ENCODE data around the gene HSPA9. TPM values are rescaled to one million over a fixed set of nuclear protein-coding genes. Genes with fewer than 3 reads are reported as not detected.

Gene HSPA9
- total and polyA plus RNA-seq, 4 donors = 77.8 to 194 (median 147) TPM

DNA sequence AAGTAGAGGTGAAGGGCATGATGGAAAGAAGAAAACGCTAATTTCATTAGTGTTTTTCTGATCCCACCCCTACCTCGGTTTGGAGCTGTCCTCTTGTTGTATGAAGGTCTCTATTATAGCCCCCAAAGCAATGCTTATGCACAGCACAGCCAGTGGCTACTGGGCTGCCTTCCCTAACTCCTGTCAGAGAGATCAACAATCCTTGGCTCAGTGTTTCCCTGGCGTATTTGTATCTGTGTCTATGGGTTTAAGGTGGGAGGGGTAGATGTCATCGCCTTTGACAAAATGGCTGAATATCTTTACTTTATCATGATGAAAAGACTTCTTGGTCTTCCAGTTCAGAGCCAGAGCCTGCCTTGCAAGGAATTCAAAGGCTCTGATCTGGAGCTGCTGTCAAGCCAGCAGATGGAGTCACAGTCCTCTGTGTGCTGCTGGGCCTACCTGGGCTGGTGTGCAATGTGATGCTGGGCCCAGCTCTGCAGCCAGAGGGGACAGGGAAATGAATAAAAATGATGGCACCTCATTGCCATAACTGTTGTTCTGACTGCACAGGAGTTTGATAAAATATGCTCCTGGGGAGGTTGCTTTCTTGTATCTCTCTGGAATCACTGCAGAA lies 20.1 kb upstream of the HSPA9 start:
- H3K27ac ChIP-seq (ENCODE audit: low read depth in 1 of 2, low read length in 1 of 2) = no peak overlapping the region
- TF ChIP-seq, protein P1, sequence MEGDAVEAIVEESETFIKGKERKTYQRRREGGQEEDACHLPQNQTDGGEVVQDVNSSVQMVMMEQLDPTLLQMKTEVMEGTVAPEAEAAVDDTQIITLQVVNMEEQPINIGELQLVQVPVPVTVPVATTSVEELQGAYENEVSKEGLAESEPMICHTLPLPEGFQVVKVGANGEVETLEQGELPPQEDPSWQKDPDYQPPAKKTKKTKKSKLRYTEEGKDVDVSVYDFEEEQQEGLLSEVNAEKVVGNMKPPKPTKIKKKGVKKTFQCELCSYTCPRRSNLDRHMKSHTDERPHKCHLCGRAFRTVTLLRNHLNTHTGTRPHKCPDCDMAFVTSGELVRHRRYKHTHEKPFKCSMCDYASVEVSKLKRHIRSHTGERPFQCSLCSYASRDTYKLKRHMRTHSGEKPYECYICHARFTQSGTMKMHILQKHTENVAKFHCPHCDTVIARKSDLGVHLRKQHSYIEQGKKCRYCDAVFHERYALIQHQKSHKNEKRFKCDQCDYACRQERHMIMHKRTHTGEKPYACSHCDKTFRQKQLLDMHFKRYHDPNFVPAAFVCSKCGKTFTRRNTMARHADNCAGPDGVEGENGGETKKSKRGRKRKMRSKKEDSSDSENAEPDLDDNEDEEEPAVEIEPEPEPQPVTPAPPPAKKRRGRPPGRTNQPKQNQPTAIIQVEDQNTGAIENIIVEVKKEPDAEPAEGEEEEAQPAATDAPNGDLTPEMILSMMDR (IDR thresholded peaks at IDR 0.05; ENCODE audit: control extremely low read depth, extremely low read depth) = no peak
- H3K9me3 ChIP-seq (ENCODE audit: control insufficient read depth in 4 of 4, insufficient read depth in 3 of 4, low read length in 3 of 4) = no peaks in the 10 kb centered on the region
- DNase-seq = no peak
- no peak for ATAC-seq (ENCODE audit: insufficient read depth, low FRiP score)
- WGBS, 2 donors = 79 to 96% methylated on average over 4 of the region's 4 CpGs
- no peak overlapping the region for H3K4me3 ChIP-seq
- peaks cover 0 to 2% (median 0%) of the 10 kb centered on the region in 5 donors for H3K4me1 ChIP-seq (ENCODE audit: control insufficient read depth in 5 of 5, insufficient read depth in 5 of 5, low read length in 5 of 5)
- no peaks in the 10 kb centered on the region for H3K27me3 ChIP-seq (ENCODE audit: control insufficient read depth in 3 of 3, insufficient read depth in 3 of 3, low read length in 2 of 3)
- no peaks in the 10 kb centered on the region for H3K36me3 ChIP-seq (ENCODE audit: control insufficient read depth in 4 of 4, insufficient read depth in 4 of 4, low read length in 4 of 4)
- no peak overlapping the region for H3K9ac ChIP-seq (ENCODE audit: insufficient read depth in 1 of 2, low read length in 2 of 2)

GRCh38 chr5:138594305-138595058 lies 19.3 kb upstream of the HSPA9 start:
- no peaks in the 10 kb centered on the region for H3K27me3 ChIP-seq (ENCODE audit: control insufficient read depth in 3 of 3, insufficient read depth in 3 of 3, low read length in 2 of 3)
- no peak overlapping the region for H3K27ac ChIP-seq (ENCODE audit: low read depth in 1 of 2, low read length in 1 of 2)
- ATAC-seq (ENCODE audit: insufficient read depth, low FRiP score) (no peak), DNase-seq (no peak)
- no peaks in the 10 kb centered on the region for H3K9me3 ChIP-seq (ENCODE audit: control insufficient read depth in 4 of 4, insufficient read depth in 3 of 4, low read length in 3 of 4)
- H3K4me3 ChIP-seq = no peak overlapping the region
- TF ChIP-seq, protein P1 (IDR thresholded peaks at IDR 0.05; ENCODE audit: control extremely low read depth, extremely low read depth) = no peak
- peaks cover 0 to 2% (median 0%) of the 10 kb centered on the region in 5 donors for H3K4me1 ChIP-seq (ENCODE audit: control insufficient read depth in 5 of 5, insufficient read depth in 5 of 5, low read length in 5 of 5)
- no peaks in the 10 kb centered on the region for H3K36me3 ChIP-seq (ENCODE audit: control insufficient read depth in 4 of 4, insufficient read depth in 4 of 4, low read length in 4 of 4)
- WGBS, 2 donors = 95 to 98% methylated on average over 4 of the region's 4 CpGs
- H3K9ac ChIP-seq (ENCODE audit: insufficient read depth in 1 of 2, low read length in 2 of 2) = no peak overlapping the region

DNA sequence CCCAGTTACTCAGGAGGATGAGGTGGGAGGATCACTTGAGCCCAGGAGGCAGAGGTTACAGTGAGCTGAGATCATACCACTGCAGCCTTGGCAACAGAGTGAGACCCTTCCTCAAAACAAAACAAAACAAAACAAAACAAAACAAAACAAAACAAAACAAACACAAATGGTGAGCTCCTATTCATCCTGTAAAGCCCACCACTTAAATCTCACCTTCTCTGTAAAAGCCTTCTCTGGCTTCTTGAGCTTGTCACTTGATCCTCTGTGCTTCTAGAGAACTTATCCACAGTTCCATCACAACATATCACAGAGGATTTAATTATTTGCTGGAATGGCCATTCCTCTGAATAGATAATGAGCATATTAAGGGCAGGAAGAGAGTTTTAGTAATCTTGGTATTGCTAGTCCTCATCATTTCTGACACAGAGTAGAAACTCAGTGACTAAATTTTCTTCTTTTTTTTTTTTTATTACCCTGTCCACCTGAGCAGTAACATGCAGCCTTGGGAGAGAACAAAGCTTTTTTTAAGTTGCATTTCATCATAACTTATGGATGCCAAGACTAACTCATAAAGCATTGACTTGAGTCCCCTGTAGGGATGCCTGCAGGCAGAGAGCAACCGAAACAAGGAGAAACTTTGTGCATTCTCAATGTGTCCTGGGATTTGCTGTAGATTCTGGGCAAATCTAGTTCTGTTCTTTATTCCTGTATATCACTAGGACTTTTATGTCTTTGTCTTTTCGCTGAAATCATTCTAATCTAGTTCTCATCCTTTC lies 13.0 kb upstream of the HSPA9 start:
- H3K4me3 ChIP-seq = no peak overlapping the region
- no peak overlapping the region for H3K27ac ChIP-seq (ENCODE audit: low read depth in 1 of 2, low read length in 1 of 2)
- DNase-seq (no peak), ATAC-seq (ENCODE audit: insufficient read depth, low FRiP score) (no peak)
- TF ChIP-seq, protein P1 (IDR thresholded peaks at IDR 0.05; ENCODE audit: control extremely low read depth, extremely low read depth) = no peak
- no peak overlapping the region for H3K9ac ChIP-seq (ENCODE audit: insufficient read depth in 1 of 2, low read length in 2 of 2)
- H3K36me3 ChIP-seq (ENCODE audit: control insufficient read depth in 4 of 4, insufficient read depth in 4 of 4, low read length in 4 of 4) = no peaks in the 10 kb centered on the region
- no peaks in the 10 kb centered on the region for H3K27me3 ChIP-seq (ENCODE audit: control insufficient read depth in 3 of 3, insufficient read depth in 3 of 3, low read length in 2 of 3)
- H3K4me1 ChIP-seq (ENCODE audit: control insufficient read depth in 5 of 5, insufficient read depth in 5 of 5, low read length in 5 of 5) = peaks cover 0 to 3% (median 0%) of the 10 kb centered on the region in 5 donors
- H3K9me3 ChIP-seq (ENCODE audit: control insufficient read depth in 4 of 4, insufficient read depth in 3 of 4, low read length in 3 of 4) = no peaks in the 10 kb centered on the region
- WGBS, 2 donors = 98 to 100% methylated on average over 2 of the region's 2 CpGs

Data from lung (tissue), 12 donors.